Lower lobe of right lung (tissue), 2 donors: ENCODE data around the gene SLC6A14. TPM values are rescaled to one million over a fixed set of nuclear protein-coding genes. Genes with fewer than 3 reads are reported as not detected.
A peak's percentile ranks its signal among the peaks of the same experiment; 100 is the strongest.

ENCODE experiments used
- ATAC-seq, 2 donors: fragments of 200-7000 bp; cut with Tn5 transposase; one replicate each; pipeline ENCODE4 v1.9.1; 2020 to 2022; ENCODE audit warnings: mild to moderate bottlenecking in 2 of 2, moderate library complexity in 2 of 2
- DNase-seq: peaks from one replicate; pipeline ENCODE4 v3.0.0-alpha.2; 2020
- H3K27ac ChIP-seq: fragments of 200-600 bp; one replicate; pipeline ENCODE4 v1.8.0; 2022
- H3K27me3 ChIP-seq: fragments of 200-600 bp; one replicate; pipeline ENCODE4 v1.8.0; 2022; ENCODE audit warnings: low read depth
- H3K36me3 ChIP-seq: fragments of 200-600 bp; one replicate; pipeline ENCODE4 v1.8.0; 2022; ENCODE audit warnings: mild to moderate bottlenecking
- H3K4me1 ChIP-seq: fragments of 200-600 bp; one replicate; pipeline ENCODE4 v1.8.0; 2022
- H3K4me3 ChIP-seq: fragments of 200-600 bp; one replicate; pipeline ENCODE4 v1.8.0; 2022; ENCODE audit warnings: mild to moderate bottlenecking
- H3K9me3 ChIP-seq: fragments of 200-600 bp; one replicate; pipeline ENCODE4 v1.8.0; 2022
- CTCF ChIP-seq: fragments of 200-600 bp; IDR thresholded peaks from one replicate; pipeline ENCODE4 v1.8.0; 2022; ENCODE audit warnings: antibody characterized with exemption, mild to moderate bottlenecking
- intact Hi-C: fragments of 100-400 bp; cut with DNase I; formaldehyde crosslinking; loops from one replicate; pipeline ENCODE4 v1.11.0; 2022
- total RNA-seq: library from RNA; stranded (reverse); fragmentation: NEBNext Ultra II Directional; extraction: Animal tissue kit (Norgen Biotek cat#: 25700); gene quantifications from one replicate; pipeline ENCODE4 v1.2.1, GENCODE V29; 2021
- donor health status: DM: no; HTN: yes; CAD: no; lungs with severe emphysema.

SLC6A14 gene
- total RNA-seq, 1 donor from 2014 or later, result 45.4 TPM

- ATAC-seq, result no peak
- DNase-seq, result no peak
- intact Hi-C loops, result no loop called here
- TF ChIP-seq CTCF, result no peak
- H3K27ac ChIP-seq, result no peak overlapping the region
- H3K36me3 ChIP-seq, result no peaks in the 10 kb centered on the region
- no peaks in the 10 kb centered on the region for H3K27me3 ChIP-seq
- H3K4me1 ChIP-seq, result no peaks in the 10 kb centered on the region
- no peak overlapping the region for H3K4me3 ChIP-seq
- no peaks in the 10 kb centered on the region for H3K9me3 ChIP-seq
These were observed 19.2 kb upstream of the SLC6A14 start for GRCh38 chrX:116417214-116417613.

GRCh38 chrX:116417968-116418367 lies 18.4 kb upstream of the SLC6A14 start:
- TF ChIP-seq CTCF, result no peak
- ATAC-seq (no peak), DNase-seq (no peak)
- Histone ChIP-seq H3K4me3 (no peak overlapping the region), H3K27ac (no peak overlapping the region), H3K9me3 (no peaks in the 10 kb centered on the region), H3K27me3 (no peaks in the 10 kb centered on the region), H3K4me1 (no peaks in the 10 kb centered on the region), H3K36me3 (no peaks in the 10 kb centered on the region)
- intact Hi-C loops, result no loop called here

- no peaks in the 10 kb centered on the region for H3K4me1 ChIP-seq
These were observed 8.4 kb upstream of the SLC6A14 start for GRCh38 chrX:116427978-116428377.

GRCh38 chrX:116435597-116435996 lies 809 bp upstream of the SLC6A14 start:
- Histone ChIP-seq H3K27ac (no peak overlapping the region), H3K4me3 (no peak overlapping the region)
- intact Hi-C loops, result no loop called here

More at GRCh38 chrX:116427978-116428377, 8.4 kb upstream of the SLC6A14 start:
- Histone ChIP-seq H3K9me3 (no peaks in the 10 kb centered on the region), H3K27ac (no peak overlapping the region), H3K4me3 (no peak overlapping the region), H3K27me3 (no peaks in the 10 kb centered on the region), H3K36me3 (no peaks in the 10 kb centered on the region)
- intact Hi-C loops, result no loop called here
- no peak for TF ChIP-seq CTCF
- ATAC-seq (no peak), DNase-seq (no peak)

GRCh38 chrX:116449156-116449555 lies 12.8 kb downstream of the SLC6A14 start:
- DNase-seq (no peak), ATAC-seq (no peak)
- intact Hi-C loops, result no loop called here
- Histone ChIP-seq H3K4me3 (no peak overlapping the region), H3K27me3 (no peaks in the 10 kb centered on the region), H3K36me3 (no peaks in the 10 kb centered on the region), H3K27ac (no peak overlapping the region), H3K4me1 (no peaks in the 10 kb centered on the region), H3K9me3 (no peaks in the 10 kb centered on the region)
- TF ChIP-seq CTCF, result no peak

More at GRCh38 chrX:116435597-116435996, 809 bp upstream of the SLC6A14 start:
- ATAC-seq (no peak), DNase-seq (no peak)
- Histone ChIP-seq H3K27me3 (no peaks in the 10 kb centered on the region), H3K36me3 (no peaks in the 10 kb centered on the region), H3K4me1 (no peaks in the 10 kb centered on the region), H3K9me3 (no peaks in the 10 kb centered on the region)
- no peak for TF ChIP-seq CTCF

GRCh38 chrX:116462822-116463221 lies 26.4 kb downstream of the SLC6A14 start, which contains the start of gene CT83:
Gene CT83 (minus strand): TSS chrX:116462976. CDS start chrX:116462856, 120 bp downstream.
- no peak within 1 kb of the TSS for H3K4me3 ChIP-seq
- no peak for TF ChIP-seq CTCF
- H3K27me3 ChIP-seq, result no peaks in the 10 kb centered on the region
- H3K27ac ChIP-seq, result no peak within 1 kb of the TSS
- no peaks in the 10 kb centered on the region for H3K9me3 ChIP-seq
- no peaks in the 10 kb centered on the region for H3K36me3 ChIP-seq
- intact Hi-C loops, result no loop called here
- ATAC-seq (peak in 1 of 2 donors; percentile 23), DNase-seq (no peak)
- no peaks in the 10 kb centered on the region for H3K4me1 ChIP-seq
